ENCODE data around the gene MRPS21. TPM values are rescaled to one million over a fixed set of nuclear protein-coding genes. Genes with fewer than 3 reads are reported as not detected.
A peak's percentile ranks its signal among the peaks of the same experiment; 100 is the strongest.

MRPS21 gene
- total and polyA plus RNA-seq, 9 donors = 48.1 to 82.0 (median 54.4) TPM

DNA sequence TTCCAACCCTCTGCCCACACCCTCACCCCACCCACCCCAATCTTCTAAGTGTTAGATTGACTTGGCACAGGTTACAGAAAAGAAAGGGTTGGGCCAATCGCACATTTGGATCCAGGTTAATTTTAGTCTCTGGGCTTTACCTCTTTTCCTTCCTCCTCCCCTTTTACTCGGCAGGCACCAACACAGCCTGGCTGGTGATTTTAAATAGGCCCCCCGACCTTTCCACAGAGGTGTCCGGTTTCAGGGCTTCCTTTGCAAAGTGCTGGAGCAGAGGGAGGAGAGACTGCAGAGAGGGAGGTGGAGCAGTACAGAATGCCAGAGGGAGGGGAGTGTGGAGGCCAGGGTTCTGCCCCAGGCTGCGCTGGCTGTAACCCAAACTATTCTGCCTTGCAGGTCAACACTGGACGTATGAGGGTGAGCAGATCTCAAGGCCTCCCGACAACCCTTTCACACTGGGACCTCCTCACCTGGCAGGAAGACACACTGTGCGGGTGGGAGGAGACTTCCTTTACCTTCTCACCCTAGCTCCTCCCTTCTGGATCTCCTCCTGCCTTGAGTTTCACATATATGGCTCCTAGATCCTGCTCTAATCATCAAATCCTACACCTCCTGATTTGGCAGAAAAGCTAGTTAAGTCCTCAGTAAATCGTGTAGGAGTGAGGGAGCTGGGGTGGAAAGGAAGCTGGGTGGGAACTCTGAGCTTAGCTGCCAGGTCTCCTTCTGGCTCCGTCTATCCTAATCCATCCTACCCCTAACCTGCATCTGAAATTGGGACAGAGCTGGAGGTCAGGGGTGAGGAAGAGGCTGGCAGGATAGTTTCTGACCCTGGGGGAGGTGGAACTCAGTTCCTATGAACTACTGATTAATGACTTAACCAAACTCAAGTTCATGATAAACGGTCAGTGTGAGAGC lies 33.6 kb upstream of the MRPS21 start:
- H3K4me3 ChIP-seq (ENCODE audit: low read length) = peak overlapping the region; percentile 13
- peak overlapping the region; percentile 56 for H3K27ac ChIP-seq (ENCODE audit: low read length)
- peak; percentile 74 for DNase-seq
- peaks cover 7% of the 10 kb centered on the region for H3K27me3 ChIP-seq (ENCODE audit: control insufficient read depth, insufficient read depth, low read length)
- H3K9me3 ChIP-seq (replicated peaks; ENCODE audit: control insufficient read depth, low read depth, low read length) = no peaks in the 10 kb centered on the region
- 0% methylated on average over 1 of the region's 11 CpGs for WGBS (ENCODE audit: insufficient coverage)
- H3K4me1 ChIP-seq (ENCODE audit: control insufficient read depth, insufficient read depth, low read length) = peaks cover 43% of the 10 kb centered on the region
- peaks cover 9% of the 10 kb centered on the region for H3K36me3 ChIP-seq (ENCODE audit: control insufficient read depth, insufficient read depth, low read length)

GRCh38 chr1:150261367-150261766 lies 32.3 kb upstream of the MRPS21 start:
- WGBS (ENCODE audit: insufficient coverage) = 88% methylated on average over 4 of the region's 6 CpGs
- no peak for DNase-seq
- peaks cover 36% of the 10 kb centered on the region for H3K4me1 ChIP-seq (ENCODE audit: control insufficient read depth, insufficient read depth, low read length)

GRCh38 chr1:150262388-150263320 lies 31.0 kb upstream of the MRPS21 start:
- no peak overlapping the region for H3K27ac ChIP-seq (ENCODE audit: low read length)
- H3K9me3 ChIP-seq (replicated peaks; ENCODE audit: control insufficient read depth, low read depth, low read length) = no peaks in the 10 kb centered on the region
- H3K27me3 ChIP-seq (ENCODE audit: control insufficient read depth, insufficient read depth, low read length) = peaks cover 3% of the 10 kb centered on the region
- no CpG with 5 or more reads among the region's 6 CpGs for WGBS (ENCODE audit: insufficient coverage)
- H3K4me1 ChIP-seq (ENCODE audit: control insufficient read depth, insufficient read depth, low read length) = peaks cover 30% of the 10 kb centered on the region
- DNase-seq = no peak
- H3K4me3 ChIP-seq (ENCODE audit: low read length) = no peak overlapping the region
- peaks cover 32% of the 10 kb centered on the region for H3K36me3 ChIP-seq (ENCODE audit: control insufficient read depth, insufficient read depth, low read length)

More at GRCh38 chr1:150261367-150261766, 32.3 kb upstream of the MRPS21 start:
- Histone ChIP-seq H3K4me3 (ENCODE audit: low read length) (no peak overlapping the region), H3K9me3 (replicated peaks; ENCODE audit: control insufficient read depth, low read depth, low read length) (no peaks in the 10 kb centered on the region), H3K27ac (ENCODE audit: low read length) (no peak overlapping the region), H3K27me3 (ENCODE audit: control insufficient read depth, insufficient read depth, low read length) (peaks cover 7% of the 10 kb centered on the region), H3K36me3 (ENCODE audit: control insufficient read depth, insufficient read depth, low read length) (peaks cover 22% of the 10 kb centered on the region)

DNA sequence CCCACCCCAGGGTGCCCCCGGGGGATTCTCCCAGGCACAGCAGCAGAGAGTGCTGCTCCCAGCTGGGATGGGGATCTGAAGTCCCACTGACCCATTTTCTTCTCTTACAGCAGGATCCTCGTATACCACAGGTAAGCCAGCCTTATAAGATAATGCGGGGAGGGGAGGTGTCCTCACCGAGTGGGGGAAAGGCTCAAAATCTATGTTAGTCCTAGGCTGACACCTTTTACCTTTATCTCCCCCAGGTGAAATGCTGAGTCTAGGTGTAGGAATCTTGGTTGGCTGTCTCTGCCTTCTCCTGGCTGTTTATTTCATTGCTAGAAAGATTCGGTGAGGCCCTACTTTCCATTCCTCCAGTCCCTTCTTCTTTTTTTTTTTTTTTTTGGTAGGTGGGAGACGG lies 30.1 kb upstream of the MRPS21 start:
- H3K27me3 ChIP-seq (ENCODE audit: control insufficient read depth, insufficient read depth, low read length) = no peaks in the 10 kb centered on the region
- DNase-seq = no peak
- no CpG with 5 or more reads among the region's 6 CpGs for WGBS (ENCODE audit: insufficient coverage)
- H3K9me3 ChIP-seq (replicated peaks; ENCODE audit: control insufficient read depth, low read depth, low read length) = no peaks in the 10 kb centered on the region
- H3K36me3 ChIP-seq (ENCODE audit: control insufficient read depth, insufficient read depth, low read length) = peaks cover 32% of the 10 kb centered on the region
- H3K4me1 ChIP-seq (ENCODE audit: control insufficient read depth, insufficient read depth, low read length) = peaks cover 26% of the 10 kb centered on the region
- no peak overlapping the region for H3K27ac ChIP-seq (ENCODE audit: low read length)
- H3K4me3 ChIP-seq (ENCODE audit: low read length) = no peak overlapping the region

GRCh38 chr1:150267896-150268295 lies 25.8 kb upstream of the MRPS21 start:
- H3K4me3 ChIP-seq (ENCODE audit: low read length) = peak overlapping the region; percentile 92
- no peak for DNase-seq
- H3K36me3 ChIP-seq (ENCODE audit: control insufficient read depth, insufficient read depth, low read length) = peaks cover 32% of the 10 kb centered on the region
- H3K27ac ChIP-seq (ENCODE audit: low read length) = peak overlapping the region; percentile 96
- H3K9me3 ChIP-seq (replicated peaks; ENCODE audit: control insufficient read depth, low read depth, low read length) = no peaks in the 10 kb centered on the region
- no peaks in the 10 kb centered on the region for H3K27me3 ChIP-seq (ENCODE audit: control insufficient read depth, insufficient read depth, low read length)
- WGBS (ENCODE audit: insufficient coverage) = 41% methylated on average over 5 of the region's 6 CpGs
- H3K4me1 ChIP-seq (ENCODE audit: control insufficient read depth, insufficient read depth, low read length) = peaks cover 32% of the 10 kb centered on the region

- Histone ChIP-seq H3K4me1 (ENCODE audit: control insufficient read depth, insufficient read depth, low read length) (peaks cover 36% of the 10 kb centered on the region), H3K27me3 (ENCODE audit: control insufficient read depth, insufficient read depth, low read length) (no peaks in the 10 kb centered on the region), H3K9me3 (replicated peaks; ENCODE audit: control insufficient read depth, low read depth, low read length) (no peaks in the 10 kb centered on the region), H3K27ac (ENCODE audit: low read length) (peak overlapping the region; percentile 96), H3K36me3 (ENCODE audit: control insufficient read depth, insufficient read depth, low read length) (peaks cover 32% of the 10 kb centered on the region), H3K4me3 (ENCODE audit: low read length) (peak overlapping the region; percentile 92)
- WGBS (ENCODE audit: insufficient coverage) = 2% methylated on average over 13 of the region's 21 CpGs
- peak; percentile 52 for DNase-seq
Measured at GRCh38 chr1:150268340-150268704, 25.3 kb upstream of the MRPS21 start.

GRCh38 chr1:150268705-150269403 lies 24.8 kb upstream of the MRPS21 start, which contains the start of gene APH1A:
TSS of gene APH1A (minus strand) at chr1:150269016. CDS start at chr1:150268810, 206 bp downstream.
- peak within 1 kb of the TSS; percentile 92 for H3K4me3 ChIP-seq (ENCODE audit: low read length)
- under 1% methylated on average over 19 of the region's 49 CpGs for WGBS (ENCODE audit: insufficient coverage)
- H3K27me3 ChIP-seq (ENCODE audit: control insufficient read depth, insufficient read depth, low read length) = no peaks in the 10 kb centered on the region
- H3K27ac ChIP-seq (ENCODE audit: low read length) = peak within 1 kb of the TSS; percentile 96
- peaks cover 30% of the 10 kb centered on the region for H3K36me3 ChIP-seq (ENCODE audit: control insufficient read depth, insufficient read depth, low read length)
- H3K4me1 ChIP-seq (ENCODE audit: control insufficient read depth, insufficient read depth, low read length) = peaks cover 36% of the 10 kb centered on the region
- no peaks in the 10 kb centered on the region for H3K9me3 ChIP-seq (replicated peaks; ENCODE audit: control insufficient read depth, low read depth, low read length)
- DNase-seq = peak; percentile 99

DNA sequence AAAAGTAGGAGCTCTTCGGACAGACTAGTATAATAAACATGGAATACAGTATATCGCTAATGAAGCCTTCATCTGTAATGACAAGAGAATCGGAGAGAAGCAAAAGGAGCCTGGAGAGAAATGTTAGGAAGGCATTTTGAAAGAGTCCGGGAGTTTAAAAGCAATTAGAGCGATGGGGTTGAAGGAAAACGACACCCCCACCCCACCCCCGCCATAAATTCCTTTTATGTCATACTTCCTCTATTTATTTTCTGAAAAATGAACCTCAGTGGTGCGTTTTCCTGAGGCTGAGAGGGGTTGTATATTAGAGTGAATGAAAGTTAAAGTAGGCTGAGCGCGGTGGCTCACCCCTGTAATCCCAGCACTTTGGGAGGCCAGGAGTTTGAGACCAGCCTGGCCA lies 24.2 kb upstream of the MRPS21 start:
- Histone ChIP-seq H3K4me1 (ENCODE audit: control insufficient read depth, insufficient read depth, low read length) (peaks cover 36% of the 10 kb centered on the region), H3K36me3 (ENCODE audit: control insufficient read depth, insufficient read depth, low read length) (peaks cover 28% of the 10 kb centered on the region), H3K27ac (ENCODE audit: low read length) (peak overlapping the region; percentile 96), H3K4me3 (ENCODE audit: low read length) (peak overlapping the region; percentile 92), H3K27me3 (ENCODE audit: control insufficient read depth, insufficient read depth, low read length) (no peaks in the 10 kb centered on the region), H3K9me3 (replicated peaks; ENCODE audit: control insufficient read depth, low read depth, low read length) (no peaks in the 10 kb centered on the region)
- DNase-seq = no peak
- WGBS (ENCODE audit: insufficient coverage) = no CpG with 5 or more reads among the region's 10 CpGs

- no peak for DNase-seq
- no peak overlapping the region for H3K4me3 ChIP-seq (ENCODE audit: low read length)
- H3K4me1 ChIP-seq (ENCODE audit: control insufficient read depth, insufficient read depth, low read length) = peaks cover 36% of the 10 kb centered on the region
- peak overlapping the region; percentile 9 for H3K27ac ChIP-seq (ENCODE audit: low read length)
- 90% methylated on average over 5 of the region's 7 CpGs for WGBS (ENCODE audit: insufficient coverage)
- no peaks in the 10 kb centered on the region for H3K9me3 ChIP-seq (replicated peaks; ENCODE audit: control insufficient read depth, low read depth, low read length)
- H3K27me3 ChIP-seq (ENCODE audit: control insufficient read depth, insufficient read depth, low read length) = no peaks in the 10 kb centered on the region
- H3K36me3 ChIP-seq (ENCODE audit: control insufficient read depth, insufficient read depth, low read length) = peaks cover 9% of the 10 kb centered on the region
Measured at GRCh38 chr1:150271291-150271959, 22.2 kb upstream of the MRPS21 start.
